Activated CD8-positive, alpha-beta memory T cell treated with anti-CD3 and anti-CD28 coated beads for 1 hour (primary cell): ENCODE data around the gene PLEKHG5.

ENCODE experiments used
- DNase-seq, 2 donors: peaks; one replicate each; pipeline ENCODE4 v3.0.0-alpha.2; 2020; ENCODE audit warnings: low read depth in 1 of 2; ENCODE audit errors: extremely low read depth in 1 of 2

PLEKHG5 gene

GRCh38 chr1:6491480-6491962 lies at the start of gene PLEKHG5:
Gene PLEKHG5 (minus strand): TSS chr1:6491667. CDS start chr1:6477571, 14,096 bp downstream.
- no peak for DNase-seq

GRCh38 chr1:6538956-6539355 lies 47.5 kb upstream of the PLEKHG5 start:
- no peak for DNase-seq

- no peak for DNase-seq
Observed at GRCh38 chr1:6536291-6536690, 44.8 kb upstream of the PLEKHG5 start.

- DNase-seq, result no peak
Observed at GRCh38 chr1:6535214-6535613, 43.7 kb upstream of the PLEKHG5 start.

GRCh38 chr1:6534248-6534822 lies 42.9 kb upstream of the PLEKHG5 start:
- no peak for DNase-seq

- DNase-seq, result no peak
Observed at GRCh38 chr1:6531996-6532395, 40.5 kb upstream of the PLEKHG5 start.

GRCh38 chr1:6530504-6531160 lies 39.2 kb upstream of the PLEKHG5 start:
- no peak for DNase-seq

GRCh38 chr1:6528492-6528891 lies 37.0 kb upstream of the PLEKHG5 start:
- no peak for DNase-seq

GRCh38 chr1:6526316-6526715 lies 34.8 kb upstream of the PLEKHG5 start:
- no peak for DNase-seq

- DNase-seq, result no peak
Observed at GRCh38 chr1:6523566-6523965, 32.1 kb upstream of the PLEKHG5 start.

- DNase-seq, result no peak
Observed at GRCh38 chr1:6521536-6521935, 30.1 kb upstream of the PLEKHG5 start.

- DNase-seq, result no peak
Observed at GRCh38 chr1:6519935-6520671, 28.6 kb upstream of the PLEKHG5 start.

- DNase-seq, result no peak
Observed at GRCh38 chr1:6519491-6519934, 28.0 kb upstream of the PLEKHG5 start.

GRCh38 chr1:6517435-6517851 lies 26.0 kb upstream of the PLEKHG5 start:
- DNase-seq, result no peak

- no peak for DNase-seq
Observed at GRCh38 chr1:6515771-6516170, 24.3 kb upstream of the PLEKHG5 start.

- DNase-seq, result no peak
Observed at GRCh38 chr1:6513320-6513801, 21.9 kb upstream of the PLEKHG5 start.

- DNase-seq, result no peak
Observed at GRCh38 chr1:6512908-6513280, 21.4 kb upstream of the PLEKHG5 start.

- no peak for DNase-seq
Observed at GRCh38 chr1:6512245-6512907, 20.9 kb upstream of the PLEKHG5 start.

GRCh38 chr1:6511561-6512244 lies 20.2 kb upstream of the PLEKHG5 start:
- no peak for DNase-seq

GRCh38 chr1:6511056-6511455 lies 19.6 kb upstream of the PLEKHG5 start:
- DNase-seq, result no peak

- DNase-seq, result no peak
Observed at GRCh38 chr1:6510493-6510892, 19.0 kb upstream of the PLEKHG5 start.
